NOMO-1 treated with DMSO at 0.1 percent for 48 hours (cell line): Measurements from ENCODE around the gene EML5.
"Not testable (repeated sequence)": the region's sequence is repeated elsewhere in the genome, so short reads cannot be mapped to it uniquely, and the experiment has no call there.

ENCODE experiments used
- DNase-seq: peaks from one replicate; lab custom pipeline; 2025; ENCODE audit not compliant: unreplicated experiment; lab: John Stamatoyannopoulos, UW

Gene EML5

DNA sequence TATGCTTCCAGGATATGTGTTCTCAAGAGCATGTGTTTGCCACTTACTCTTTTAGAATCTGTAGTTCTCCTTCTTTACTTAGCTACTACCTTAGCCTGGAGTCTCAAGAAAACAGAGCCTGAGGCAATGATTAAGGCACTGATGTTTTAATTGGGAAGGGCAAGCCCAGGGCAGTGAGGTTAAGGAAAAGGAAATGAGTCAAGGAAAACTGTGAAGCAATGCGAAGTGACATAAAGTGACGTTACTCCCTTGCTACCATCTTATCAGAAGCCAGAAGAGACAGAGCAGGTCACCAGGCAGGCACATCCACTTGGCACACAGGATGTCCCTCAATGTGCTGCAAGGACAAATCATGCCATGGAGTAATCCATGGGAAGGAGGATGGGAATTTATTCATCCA, 11.3 kb upstream of the EML5 start:
- DNase-seq: no peak

DNA sequence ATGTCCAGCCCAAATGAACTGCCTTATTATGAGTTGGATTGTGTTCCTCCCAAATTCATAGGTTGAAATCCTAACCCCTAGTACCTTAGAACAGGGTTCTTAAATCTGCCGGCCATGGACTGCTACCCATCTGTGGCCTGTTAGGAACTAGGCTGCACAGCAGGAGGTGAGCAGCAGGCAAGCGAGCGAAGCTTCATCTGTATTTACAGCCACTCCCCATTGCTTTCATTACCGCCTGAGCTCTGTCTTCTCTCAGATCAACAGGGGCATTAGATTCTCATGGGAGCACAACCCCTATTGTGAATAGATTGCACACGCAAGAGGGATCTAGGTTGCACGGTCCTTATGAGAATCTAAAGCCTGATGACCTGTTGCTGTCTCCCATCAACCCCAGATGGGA, 9.8 kb upstream of the EML5 start:
- DNase-seq: no peak

DNA sequence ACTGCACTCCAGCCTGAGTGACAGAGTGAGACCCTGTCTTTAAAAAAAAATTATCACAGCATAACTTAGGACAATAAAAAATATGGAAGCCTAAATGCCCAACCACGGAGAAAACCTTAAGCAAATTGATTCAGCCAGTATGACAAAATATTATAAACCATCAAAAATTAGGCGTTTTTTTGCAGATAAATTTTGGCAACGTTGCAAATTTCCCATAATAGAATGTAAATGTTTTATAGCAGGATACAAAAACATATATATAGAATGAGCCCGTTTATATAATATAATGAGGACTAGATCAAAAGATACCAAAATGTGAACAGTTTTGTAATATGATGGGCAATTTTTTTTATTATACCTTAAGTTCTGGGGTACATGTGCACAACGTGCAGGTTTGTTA, 6.8 kb upstream of the EML5 start:
- no peak for DNase-seq

GRCh38 chr14:88798156-88798555, 5.4 kb upstream of the EML5 start:
- DNase-seq: no peak

DNA sequence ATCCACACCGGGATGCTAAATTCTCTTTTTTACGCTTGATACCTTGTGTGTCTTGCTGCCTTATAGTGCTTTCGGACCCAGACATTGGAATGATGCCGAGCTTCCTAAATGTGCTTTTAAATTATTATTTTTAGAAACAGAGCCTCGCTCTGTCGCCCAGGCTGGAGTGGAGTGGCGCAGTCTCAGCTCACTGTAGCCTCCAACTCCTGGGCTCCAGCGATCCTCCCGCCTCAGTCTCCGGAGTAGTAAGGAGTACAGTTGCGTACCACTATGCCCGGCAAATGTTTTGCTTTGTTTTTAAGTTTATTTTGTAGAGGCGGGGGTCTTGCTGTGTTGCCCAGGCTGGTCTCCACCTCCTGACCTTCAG, 489 bp upstream of the EML5 start:
- DNase-seq: no peak

DNA sequence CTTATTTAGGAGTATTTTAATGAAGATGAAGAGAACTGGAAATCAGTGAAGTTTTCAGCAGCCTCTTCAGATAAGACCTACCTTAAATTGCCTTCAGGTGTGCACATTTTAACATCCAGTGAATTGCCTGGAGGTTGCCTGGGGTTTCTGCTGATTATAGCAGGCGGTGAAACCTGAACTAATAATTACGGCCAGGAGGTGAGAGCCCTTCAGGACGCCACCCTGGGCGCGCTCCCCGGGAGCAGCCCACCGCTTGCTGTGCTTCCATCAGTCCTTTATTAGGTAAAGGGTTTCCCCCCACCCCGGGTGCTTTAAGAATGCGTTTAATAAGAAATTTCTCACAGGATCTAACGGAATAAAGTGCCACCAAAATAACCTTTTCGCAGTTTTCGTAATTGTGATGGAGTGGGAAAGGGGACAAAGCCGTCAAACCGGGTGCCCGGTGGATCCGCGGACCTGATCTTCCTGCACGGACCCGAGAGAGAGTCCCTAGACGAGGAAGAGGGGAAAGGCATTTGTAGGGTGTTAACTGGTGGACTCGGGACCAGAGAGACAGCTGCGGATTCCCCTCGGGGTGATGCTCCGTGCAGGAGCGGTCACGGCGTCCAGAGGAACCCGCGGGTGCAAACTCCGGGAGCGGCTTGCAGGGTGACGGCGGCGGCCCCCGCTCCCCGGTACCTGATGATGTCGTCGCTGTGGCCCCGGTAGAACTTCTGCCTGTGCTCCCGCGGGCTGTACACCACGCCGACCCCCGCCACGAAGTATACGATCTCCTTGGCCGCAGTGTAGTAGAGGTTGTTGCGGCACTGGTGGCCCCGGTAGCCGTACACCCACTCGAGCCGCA, 902 bp downstream of the EML5 start:
- DNase-seq: no peak

DNA sequence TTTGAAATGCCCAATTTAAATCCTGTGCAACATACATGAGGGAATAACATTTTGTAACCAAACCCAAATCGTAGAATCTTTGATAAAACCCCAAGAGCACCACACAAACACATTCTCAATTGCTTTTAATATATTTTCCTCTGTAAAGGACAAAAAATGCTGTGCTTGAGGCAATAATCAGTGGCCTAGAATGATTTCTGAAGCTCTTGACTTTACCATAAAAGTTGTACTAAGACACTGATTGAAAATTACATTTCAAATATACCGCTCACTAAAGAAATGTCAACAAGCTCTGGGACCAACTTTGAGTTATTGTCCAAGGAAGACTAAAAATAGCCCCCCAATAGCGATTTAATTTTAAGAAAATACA, 1.5 kb downstream of the EML5 start:
- no peak for DNase-seq

DNA sequence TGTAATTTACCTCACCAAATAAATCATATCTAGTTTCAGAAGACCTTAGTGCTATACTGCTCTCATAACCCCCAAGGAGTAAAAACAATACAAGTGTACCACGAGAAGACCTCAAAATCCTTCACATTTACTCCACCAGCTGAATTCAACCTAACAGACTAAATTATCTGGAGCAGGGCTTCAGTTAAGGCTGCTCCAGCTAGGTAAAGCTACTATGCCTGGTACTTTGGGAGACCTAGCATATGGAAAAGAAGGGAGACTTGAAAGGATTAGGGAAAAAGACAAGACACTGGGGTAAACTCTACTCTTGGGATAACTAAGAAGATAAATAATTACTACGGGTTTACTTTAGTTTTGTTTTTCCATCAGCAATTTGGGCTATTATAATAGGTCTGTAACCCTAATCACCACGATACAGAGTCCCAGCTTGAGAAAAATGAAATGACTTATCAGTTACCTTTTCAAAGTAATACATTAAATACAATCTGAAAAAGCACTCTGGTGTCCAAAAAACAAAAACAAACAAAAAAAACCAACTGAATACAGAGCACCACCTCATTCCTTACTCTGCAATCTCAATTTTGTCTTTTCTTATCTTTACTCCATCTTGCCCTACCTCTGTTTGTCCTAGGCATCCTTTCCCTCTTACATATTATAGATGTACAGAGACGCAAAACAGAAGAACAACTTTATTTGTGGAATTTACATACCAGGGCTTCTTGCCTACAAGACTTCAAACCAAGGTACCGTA, 2.1 kb downstream of the EML5 start:
- no peak for DNase-seq

DNA sequence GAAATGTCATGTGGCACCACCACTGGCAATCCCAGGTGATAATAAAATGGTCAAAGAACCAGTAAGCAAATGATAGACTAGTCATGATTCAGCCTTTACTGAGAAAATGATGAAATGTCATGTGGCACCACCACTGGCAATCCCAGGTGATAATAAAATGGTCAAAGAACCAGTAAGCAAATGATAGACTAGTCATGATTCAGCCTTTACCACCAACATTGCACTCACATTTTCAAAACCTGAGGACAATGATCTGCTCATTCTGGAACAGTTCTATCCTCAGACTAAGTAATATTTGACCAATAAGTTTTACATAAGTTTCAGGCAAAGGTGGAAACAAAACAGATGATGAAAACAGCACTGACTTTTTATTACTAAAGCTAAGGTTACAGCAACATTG, 3.2 kb downstream of the EML5 start:
- DNase-seq: not testable (repeated sequence)

DNA sequence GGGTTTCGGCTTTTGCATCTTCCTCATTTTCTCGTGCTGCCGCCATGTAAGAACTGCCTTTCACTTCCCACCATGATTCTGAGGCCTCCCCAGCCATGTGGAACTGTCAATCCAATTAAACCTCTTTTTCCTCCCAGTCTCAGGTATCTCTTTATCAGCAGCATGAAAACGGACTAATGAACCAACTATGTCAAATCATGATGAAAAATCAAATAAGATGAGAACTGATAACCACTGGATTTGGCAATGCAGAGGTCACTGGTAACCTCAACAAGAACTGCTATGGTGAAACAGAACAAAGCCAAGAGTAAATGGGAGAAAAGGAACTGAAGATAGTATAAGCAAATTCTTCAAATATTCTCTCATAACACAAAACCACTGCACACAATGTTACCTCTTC, 6.0 kb downstream of the EML5 start:
- no peak for DNase-seq

GRCh38 chr14:88785911-88786310, 6.8 kb downstream of the EML5 start:
- DNase-seq: no peak

DNA sequence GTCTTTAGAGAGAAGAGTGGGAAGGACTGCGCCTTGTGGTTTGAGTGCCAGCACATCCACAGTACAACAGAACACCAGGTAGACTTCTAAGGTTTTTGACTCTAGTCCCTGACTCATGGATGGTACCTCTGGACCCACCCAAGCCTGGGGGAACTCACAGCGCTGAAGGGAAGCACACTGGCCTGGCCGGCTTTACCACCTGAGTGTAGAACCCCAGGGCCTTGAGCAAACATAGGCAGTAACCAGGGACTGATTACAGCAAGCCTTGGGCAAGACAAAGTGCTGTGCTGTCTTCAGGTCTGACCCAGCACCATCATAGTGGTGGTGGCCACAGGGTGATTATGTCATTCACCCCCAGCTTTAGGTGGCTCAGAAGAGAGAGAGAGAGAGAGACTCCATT, 17.2 kb downstream of the EML5 start:
- DNase-seq: no peak

GRCh38 chr14:88770736-88771135, 22.0 kb downstream of the EML5 start:
- no peak for DNase-seq

DNA sequence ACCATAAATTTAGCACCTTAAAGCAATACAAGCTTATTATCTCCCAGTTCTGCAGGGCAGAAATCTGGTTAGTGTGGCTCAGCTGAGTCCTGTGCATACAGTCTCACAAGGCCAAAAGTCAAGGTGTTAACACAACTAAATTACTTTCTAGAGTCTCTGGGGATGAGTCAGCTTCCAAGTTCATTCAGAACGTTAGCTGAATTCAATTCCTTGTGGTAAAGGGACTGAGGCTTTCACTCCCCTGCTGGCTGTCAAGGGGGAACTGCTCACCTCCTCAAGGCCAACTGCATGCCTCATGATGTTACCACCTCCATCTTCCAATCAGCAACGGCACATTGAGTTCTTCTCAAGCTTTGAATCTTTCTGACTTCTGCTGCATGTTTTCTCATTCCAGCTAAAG, 27.6 kb downstream of the EML5 start:
- DNase-seq: no peak

DNA sequence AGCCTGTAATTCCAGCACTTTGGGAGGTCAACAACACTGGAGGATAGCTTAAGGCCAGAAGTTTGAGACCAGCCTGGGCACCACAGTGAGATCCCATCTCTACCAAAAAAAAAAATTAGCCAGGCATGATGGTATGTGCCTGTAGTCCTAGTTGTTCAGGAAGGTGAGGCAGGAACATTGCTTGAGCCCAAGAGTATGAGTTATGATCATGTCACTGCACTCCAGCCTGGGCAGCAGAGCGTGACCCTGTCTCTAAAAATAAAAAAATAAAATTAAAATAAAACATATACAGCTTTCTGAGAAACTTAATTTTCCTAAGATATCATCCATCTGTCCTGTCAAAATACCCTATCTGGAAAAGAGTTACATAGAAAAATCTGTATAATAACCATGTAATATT, 38.9 kb downstream of the EML5 start:
- DNase-seq: no peak

DNA sequence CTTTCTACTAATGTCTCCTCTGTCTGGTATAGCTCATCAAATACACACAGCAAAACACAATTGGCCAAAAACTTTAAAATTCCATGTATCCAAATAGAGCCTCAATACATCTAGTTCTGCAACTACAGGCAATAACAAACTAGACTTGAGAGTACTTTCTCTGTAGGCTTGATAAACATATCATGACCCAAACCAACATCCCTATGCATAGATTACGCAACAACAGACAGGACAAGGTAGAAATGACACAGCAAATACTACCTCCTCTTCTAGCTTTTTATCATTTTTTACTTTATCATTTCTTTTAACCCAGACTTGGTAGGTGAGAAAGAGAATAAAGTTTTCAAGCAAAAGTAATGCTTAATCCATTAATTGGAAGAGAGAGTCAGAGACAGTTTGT, 41.8 kb downstream of the EML5 start:
- no peak for DNase-seq

DNA sequence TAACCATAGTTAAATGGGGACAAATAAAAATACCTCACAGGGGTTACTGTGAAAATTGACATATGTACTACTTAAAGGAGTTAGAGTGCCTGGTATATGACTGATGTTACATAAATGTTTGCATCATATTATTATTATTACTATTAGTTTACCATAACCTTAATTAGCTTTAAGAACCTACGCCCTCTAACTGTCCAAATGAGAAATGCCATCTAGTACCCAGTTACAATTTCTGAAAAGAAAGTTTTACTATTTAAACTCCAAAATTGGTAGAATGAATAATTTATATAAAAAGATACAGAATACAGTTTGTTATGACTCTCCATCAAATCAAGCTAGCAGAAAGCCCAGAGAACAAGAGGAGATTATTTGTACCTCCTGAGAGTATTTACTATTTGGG, 42.3 kb downstream of the EML5 start:
- no peak for DNase-seq

GRCh38 chr14:88749139-88749538, 43.6 kb downstream of the EML5 start:
- no peak for DNase-seq

- DNase-seq: no peak
Observed at GRCh38 chr14:88748288-88748687, 44.5 kb downstream of the EML5 start.

DNA sequence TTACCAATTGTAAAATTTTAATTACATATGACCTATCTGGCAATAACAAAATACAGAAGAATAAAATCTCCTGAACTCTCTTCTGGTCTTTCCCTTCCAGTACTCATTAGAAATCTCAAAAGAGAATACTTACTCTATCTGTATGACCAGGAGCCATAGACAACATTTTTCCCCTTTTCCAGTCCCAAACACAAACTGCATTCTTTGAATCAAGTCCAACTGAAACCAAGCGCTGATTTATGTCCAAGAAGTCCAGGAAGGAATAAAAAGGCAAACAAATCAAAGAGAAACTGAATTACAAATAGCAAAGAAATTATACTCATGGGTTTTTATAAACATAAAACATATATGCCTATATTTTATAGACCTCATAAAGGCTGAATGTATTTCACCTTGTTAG, 46.7 kb downstream of the EML5 start:
- DNase-seq: no peak

- no peak for DNase-seq
Observed at GRCh38 chr14:88737245-88737644, 55.5 kb downstream of the EML5 start.

- DNase-seq: no peak
Observed at GRCh38 chr14:88733121-88733520, 59.6 kb downstream of the EML5 start.

GRCh38 chr14:88729159-88729558, 63.6 kb downstream of the EML5 start:
- DNase-seq: no peak
